Osteoblast (primary cell): ENCODE measurements around the gene WBP1. TPM values are rescaled to one million over a fixed set of nuclear protein-coding genes. Genes with fewer than 3 reads are reported as not detected.

ENCODE experiments used
- DNase-seq: peaks from one replicate; pipeline ENCODE4 v3.0.0; 2011; ENCODE audit warnings: low spot score, mixed read lengths; ENCODE audit not compliant: insufficient read length; ENCODE audit errors: missing footprints
- H2AFZ ChIP-seq: 2 replicates; pipeline ENCODE4 v1.6.0; 2011; ENCODE audit warnings: mild to moderate bottlenecking, low read length
- H3K27ac ChIP-seq: 2 replicates; pipeline ENCODE4 v1.5.1; 2011; ENCODE audit warnings: mild to moderate bottlenecking, low read depth, low read length, moderate library complexity
- H3K27me3 ChIP-seq: 2 replicates; pipeline ENCODE4 v1.6.0; 2012; ENCODE audit warnings: mild to moderate bottlenecking, control low read depth, inconsistent platforms, low read length, moderate library complexity; ENCODE audit not compliant: insufficient read depth
- H3K36me3 ChIP-seq: 2 replicates; pipeline ENCODE4 v1.5.1; 2011; ENCODE audit warnings: mild to moderate bottlenecking, low read length, control low read depth, moderate library complexity; ENCODE audit not compliant: insufficient read depth
- H3K4me1 ChIP-seq: 2 replicates; pipeline ENCODE4 v1.5.1; 2011; ENCODE audit warnings: mild to moderate bottlenecking, low read length, control low read depth, moderate library complexity; ENCODE audit not compliant: insufficient read depth
- H3K4me2 ChIP-seq: 2 replicates; pipeline ENCODE4 v1.6.0; 2011; ENCODE audit warnings: mild to moderate bottlenecking, low read length; ENCODE audit not compliant: insufficient read depth
- H3K4me3 ChIP-seq: fragments of 200-600 bp; sonication (generic); 3 replicates; pipeline ENCODE4 v1.5.1; 2012; ENCODE audit warnings: mild to moderate bottlenecking, low read length, inconsistent platforms; ENCODE audit not compliant: insufficient read depth
- H3K79me2 ChIP-seq: 2 replicates; pipeline ENCODE4 v1.6.0; 2012; ENCODE audit warnings: mild to moderate bottlenecking, low read length, control low read depth, inconsistent platforms; ENCODE audit not compliant: insufficient read depth
- H3K9me3 ChIP-seq: 2 replicates; pipeline ENCODE4 v1.5.1; 2011; ENCODE audit warnings: low read depth, low read length, control low read depth
- H4K20me1 ChIP-seq: 2 replicates; pipeline ENCODE4 v1.6.0; 2012; ENCODE audit warnings: mild to moderate bottlenecking, low read length, control low read depth; ENCODE audit not compliant: insufficient read depth
- total RNA-seq: library from RNA; depleted of rRNA; stranded (reverse); fragments of >200 nt; gene quantifications from 2 replicates; pipeline ENCODE4 v1.2.3, GENCODE V29; 2012
- TF ChIP-seq, protein P1 (sequence below): IDR thresholded peaks from 2 replicates; pipeline ENCODE4 v1.5.1; 2011; ENCODE audit warnings: mild to moderate bottlenecking, low read depth, low read length, moderate library complexity; ENCODE audit errors: extremely low read depth

WBP1 gene
- total RNA-seq, 1 donor = 35.5 TPM

DNA sequence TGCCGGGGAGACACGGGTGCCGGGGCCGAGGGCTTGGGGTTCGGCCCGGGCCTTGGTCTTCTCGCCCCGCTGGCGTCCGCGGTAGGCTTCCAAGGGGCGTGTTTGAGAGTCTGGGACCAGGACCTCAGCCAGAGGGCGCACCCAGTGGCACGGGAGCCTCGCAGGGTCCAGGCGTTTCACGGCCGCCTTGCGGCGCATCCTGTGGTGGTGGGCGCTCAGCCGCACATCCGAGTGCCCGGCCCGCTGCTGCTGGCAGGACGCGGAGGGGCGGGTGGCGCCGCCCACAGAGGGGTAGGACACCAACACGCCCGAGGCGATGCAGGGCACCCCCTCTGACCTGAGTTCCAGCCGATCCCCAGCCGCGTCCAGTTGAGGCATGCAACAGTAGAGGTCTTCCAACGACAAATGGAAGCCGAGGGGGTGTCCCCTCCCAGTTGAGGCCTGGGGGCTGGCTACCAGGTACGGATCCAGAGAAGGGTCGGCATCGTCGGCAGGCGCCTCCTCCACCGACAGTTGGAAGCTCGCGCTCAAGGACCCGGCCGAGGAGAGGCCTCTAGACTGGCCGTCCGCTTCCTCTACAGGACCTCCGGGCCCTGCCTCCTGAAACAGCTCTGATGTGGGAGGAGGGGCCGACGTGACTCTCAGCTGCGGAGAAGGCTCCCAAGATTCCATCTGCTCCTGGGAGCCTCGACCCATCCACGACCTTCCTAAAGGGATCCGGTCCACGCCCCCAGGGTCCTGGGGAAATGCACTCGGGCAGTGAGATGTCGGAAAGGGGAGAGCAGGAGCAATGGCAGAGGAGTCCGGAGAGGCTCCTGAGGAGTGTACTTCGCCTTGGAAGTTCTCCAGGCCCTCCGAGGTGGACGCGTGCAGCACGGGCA is 43.1 kb upstream of the WBP1 start:
- TF ChIP-seq, protein P1, sequence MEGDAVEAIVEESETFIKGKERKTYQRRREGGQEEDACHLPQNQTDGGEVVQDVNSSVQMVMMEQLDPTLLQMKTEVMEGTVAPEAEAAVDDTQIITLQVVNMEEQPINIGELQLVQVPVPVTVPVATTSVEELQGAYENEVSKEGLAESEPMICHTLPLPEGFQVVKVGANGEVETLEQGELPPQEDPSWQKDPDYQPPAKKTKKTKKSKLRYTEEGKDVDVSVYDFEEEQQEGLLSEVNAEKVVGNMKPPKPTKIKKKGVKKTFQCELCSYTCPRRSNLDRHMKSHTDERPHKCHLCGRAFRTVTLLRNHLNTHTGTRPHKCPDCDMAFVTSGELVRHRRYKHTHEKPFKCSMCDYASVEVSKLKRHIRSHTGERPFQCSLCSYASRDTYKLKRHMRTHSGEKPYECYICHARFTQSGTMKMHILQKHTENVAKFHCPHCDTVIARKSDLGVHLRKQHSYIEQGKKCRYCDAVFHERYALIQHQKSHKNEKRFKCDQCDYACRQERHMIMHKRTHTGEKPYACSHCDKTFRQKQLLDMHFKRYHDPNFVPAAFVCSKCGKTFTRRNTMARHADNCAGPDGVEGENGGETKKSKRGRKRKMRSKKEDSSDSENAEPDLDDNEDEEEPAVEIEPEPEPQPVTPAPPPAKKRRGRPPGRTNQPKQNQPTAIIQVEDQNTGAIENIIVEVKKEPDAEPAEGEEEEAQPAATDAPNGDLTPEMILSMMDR = peak; percentile 8
- Histone ChIP-seq H2AFZ (peak overlapping the region; percentile 90), H3K79me2 (no peaks in the 10 kb centered on the region), H4K20me1 (no peaks in the 10 kb centered on the region), H3K4me1 (peaks cover 15% of the 10 kb centered on the region), H3K9me3 (no peaks in the 10 kb centered on the region), H3K27ac (no peak overlapping the region), H3K4me3 (peak overlapping the region; percentile 75), H3K36me3 (no peaks in the 10 kb centered on the region), H3K27me3 (no peaks in the 10 kb centered on the region), H3K4me2 (peak overlapping the region; percentile 74)
- peak; percentile 93 for DNase-seq

DNA sequence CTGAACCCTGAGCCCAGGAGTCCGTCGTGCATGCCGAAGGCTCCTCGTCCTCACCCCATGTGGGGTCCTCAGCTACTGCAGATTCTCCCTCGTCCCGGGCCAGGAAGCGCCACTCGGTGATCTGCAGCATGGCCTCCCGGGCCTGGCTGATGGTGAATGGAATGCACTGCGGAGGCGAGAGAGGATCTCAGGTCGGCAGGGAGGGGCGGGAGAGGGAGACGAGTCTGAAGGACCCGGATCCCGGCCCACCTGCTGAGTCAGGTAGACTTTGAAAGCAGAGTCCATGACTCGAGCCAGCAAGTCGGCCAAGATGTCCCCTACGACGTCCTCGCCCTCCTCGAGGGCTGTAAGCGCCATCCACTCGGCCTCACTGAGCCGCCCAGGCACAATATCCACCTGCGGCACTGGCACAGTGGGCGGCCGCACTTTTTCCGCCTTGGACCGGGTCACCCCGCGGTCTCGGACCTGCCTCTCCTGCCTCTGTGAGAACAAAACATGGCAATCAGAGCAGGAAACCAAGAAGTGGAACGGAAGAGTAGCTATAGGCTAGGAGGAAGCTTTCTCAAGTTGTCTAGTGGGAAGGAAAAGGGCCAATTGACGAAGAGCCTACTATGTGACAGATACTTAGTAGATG is 42.4 kb upstream of the WBP1 start:
- Histone ChIP-seq H3K9me3 (no peaks in the 10 kb centered on the region), H3K4me1 (peaks cover 15% of the 10 kb centered on the region), H3K4me2 (peak overlapping the region; percentile 74), H3K4me3 (peak overlapping the region; percentile 75), H3K79me2 (no peaks in the 10 kb centered on the region), H4K20me1 (no peaks in the 10 kb centered on the region), H3K27me3 (no peaks in the 10 kb centered on the region), H2AFZ (peak overlapping the region; percentile 90), H3K27ac (no peak overlapping the region), H3K36me3 (no peaks in the 10 kb centered on the region)
- TF ChIP-seq, protein P1 = no peak
- DNase-seq = peak; percentile 68

DNA sequence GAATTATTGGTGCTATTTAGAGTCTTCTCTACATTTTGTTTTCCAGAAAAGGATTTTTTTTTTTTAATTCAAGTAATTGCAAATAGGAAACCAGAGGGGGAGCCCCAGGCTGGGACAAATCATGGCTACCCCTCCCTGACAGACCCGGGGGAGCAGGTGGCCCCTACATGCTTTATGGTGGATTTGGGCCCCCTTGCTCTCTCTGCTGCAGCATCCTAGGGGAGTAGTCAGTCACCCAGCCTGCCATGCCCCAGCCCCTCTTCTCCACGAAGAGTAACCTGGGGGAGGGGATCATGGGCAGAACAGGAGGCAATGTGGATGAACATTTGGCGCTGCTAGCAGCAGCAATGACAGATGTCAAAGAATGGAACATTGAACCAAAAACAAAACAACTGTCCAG is 41.5 kb upstream of the WBP1 start:
- Histone ChIP-seq H3K79me2 (no peaks in the 10 kb centered on the region), H3K36me3 (no peaks in the 10 kb centered on the region), H3K9me3 (no peaks in the 10 kb centered on the region), H3K4me3 (no peak overlapping the region), H3K4me1 (peaks cover 15% of the 10 kb centered on the region), H2AFZ (no peak overlapping the region), H3K27ac (no peak overlapping the region), H4K20me1 (no peaks in the 10 kb centered on the region), H3K4me2 (no peak overlapping the region), H3K27me3 (no peaks in the 10 kb centered on the region)
- TF ChIP-seq, protein P1 = peak; percentile 27
- peak; percentile 76 for DNase-seq

DNA sequence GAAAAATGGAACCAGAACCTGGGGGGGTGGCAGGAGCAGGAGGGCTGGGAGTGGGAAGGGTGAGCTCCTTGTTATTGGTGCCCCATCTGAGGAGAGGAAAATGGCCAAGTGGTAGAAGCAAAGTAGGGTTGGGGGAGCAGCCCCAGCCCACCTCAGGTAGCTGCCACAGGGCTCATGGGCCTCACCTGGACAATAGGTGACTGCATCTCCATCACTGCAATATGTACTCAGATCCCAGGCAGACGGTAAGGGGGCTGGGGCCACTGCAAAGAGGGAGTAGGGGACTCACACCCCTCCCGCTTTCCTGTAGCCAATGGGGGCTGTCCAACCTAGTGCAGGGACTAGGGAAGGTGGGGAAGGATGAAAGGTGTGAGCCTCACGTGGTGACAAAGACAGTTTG is 41.0 kb upstream of the WBP1 start:
- H3K4me1 ChIP-seq = peaks cover 18% of the 10 kb centered on the region
- H3K27ac ChIP-seq = no peak overlapping the region
- H3K4me3 ChIP-seq = no peak overlapping the region
- no peaks in the 10 kb centered on the region for H3K27me3 ChIP-seq
- H2AFZ ChIP-seq = no peak overlapping the region
- TF ChIP-seq, protein P1 = no peak
- peak; percentile 51 for DNase-seq
- no peaks in the 10 kb centered on the region for H3K9me3 ChIP-seq
- no peaks in the 10 kb centered on the region for H3K79me2 ChIP-seq
- H3K4me2 ChIP-seq = no peak overlapping the region
- H4K20me1 ChIP-seq = no peaks in the 10 kb centered on the region
- H3K36me3 ChIP-seq = no peaks in the 10 kb centered on the region
